SJCRH30 (cell line): ENCODE data around the gene CAP2. TPM values are rescaled to one million over a fixed set of nuclear protein-coding genes. Genes with fewer than 3 reads are reported as not detected.
A peak's percentile ranks its signal among the peaks of the same experiment; 100 is the strongest.
"Not testable (repeated sequence)": the region's sequence is repeated elsewhere in the genome, so short reads cannot be mapped to it uniquely, and the experiment has no call there.

Experiments
- DNase-seq, 2 experiments: peaks; one replicate each; pipeline ENCODE4 v3.0.0-alpha.2; 2015 to 2020
- H3K27ac ChIP-seq: fragments of 250-450 bp; sonication (Bioruptor Pico); 2 replicates; pipeline ENCODE4 v1.5.1; 2020; ENCODE audit warnings: mild to moderate bottlenecking, moderate library complexity
- H3K27me3 ChIP-seq: fragments of 250-450 bp; sonication (Bioruptor Pico); 2 replicates; pipeline ENCODE4 v1.5.1; 2020; ENCODE audit warnings: mild to moderate bottlenecking, moderate library complexity
- H3K36me3 ChIP-seq: fragments of 250-450 bp; sonication (Bioruptor Pico); 2 replicates; pipeline ENCODE4 v1.5.1; 2020; ENCODE audit warnings: mild to moderate bottlenecking, moderate library complexity
- H3K4me1 ChIP-seq: fragments of 250-450 bp; sonication (Bioruptor Pico); 2 replicates; pipeline ENCODE4 v1.5.1; 2020; ENCODE audit warnings: mild to moderate bottlenecking, moderate library complexity
- H3K4me3 ChIP-seq: fragments of 250-450 bp; sonication (Bioruptor Pico); 2 replicates; pipeline ENCODE4 v1.5.1; 2020; ENCODE audit warnings: mild to moderate bottlenecking, moderate library complexity
- H3K9me3 ChIP-seq: fragments of 250-450 bp; sonication (Bioruptor Pico); replicated peaks from 2 replicates; pipeline ENCODE4 v1.5.1; 2020; ENCODE audit warnings: mild to moderate bottlenecking, moderate library complexity
- total RNA-seq: library from RNA; depleted of rRNA; stranded (reverse); fragments of >200 nt; shearing (Covaris generic); gene quantifications from 2 replicates; pipeline ENCODE4 v1.2.3, GENCODE V29; 2014

CAP2 gene
- total RNA-seq, 1 experiment from 2014 or later, result 16.6 TPM

DNA sequence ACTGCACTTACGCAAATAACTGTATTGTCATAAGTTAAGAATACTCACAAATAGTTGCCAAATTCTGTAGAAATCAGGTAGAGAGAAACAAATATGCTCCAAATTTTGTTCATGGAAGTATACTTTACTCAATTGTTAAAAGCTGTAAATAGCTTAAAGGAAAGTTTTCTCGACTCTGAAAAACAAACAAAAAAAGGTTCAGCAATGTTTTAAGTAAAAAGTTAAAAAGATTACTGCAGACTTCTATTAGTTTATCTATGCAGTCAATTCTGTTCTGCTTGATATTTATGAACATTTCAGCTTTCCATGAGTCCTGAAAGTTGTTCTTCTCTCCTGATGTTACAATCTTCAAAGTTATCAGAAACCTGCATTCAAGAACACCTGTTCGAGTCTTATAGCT, 169.2 kb downstream of the CAP2 start:
- H3K27ac ChIP-seq, result no peak overlapping the region
- DNase-seq, result no peak
- H3K36me3 ChIP-seq, result no peaks in the 10 kb centered on the region
- H3K4me1 ChIP-seq, result no peaks in the 10 kb centered on the region
- H3K9me3 ChIP-seq, result no peaks in the 10 kb centered on the region
- H3K4me3 ChIP-seq, result no peak overlapping the region
- no peaks in the 10 kb centered on the region for H3K27me3 ChIP-seq

DNA sequence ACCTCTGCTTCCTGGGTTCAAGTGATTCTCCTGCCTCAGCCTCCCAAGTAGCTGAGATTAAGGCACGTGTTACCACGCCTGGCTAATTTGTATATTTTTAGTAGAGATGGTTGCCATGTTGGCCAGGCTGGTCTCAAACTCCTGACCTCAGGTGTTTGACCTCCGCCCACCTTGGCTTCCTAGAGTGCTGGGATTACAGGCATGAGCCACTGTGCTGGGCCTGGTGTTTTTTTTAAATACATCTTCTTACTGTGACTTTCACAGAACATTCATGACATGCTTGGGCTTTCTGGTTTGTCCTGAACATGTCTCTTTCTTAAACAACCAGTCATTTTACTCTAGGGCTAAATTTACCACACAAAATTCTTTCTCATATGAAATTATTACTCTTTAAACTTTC, 172.0 kb downstream of the CAP2 start:
- Histone ChIP-seq H3K9me3 (no peaks in the 10 kb centered on the region), H3K4me1 (no peaks in the 10 kb centered on the region), H3K36me3 (no peaks in the 10 kb centered on the region), H3K27me3 (no peaks in the 10 kb centered on the region), H3K27ac (no peak overlapping the region), H3K4me3 (no peak overlapping the region)
- DNase-seq, result no peak

DNA sequence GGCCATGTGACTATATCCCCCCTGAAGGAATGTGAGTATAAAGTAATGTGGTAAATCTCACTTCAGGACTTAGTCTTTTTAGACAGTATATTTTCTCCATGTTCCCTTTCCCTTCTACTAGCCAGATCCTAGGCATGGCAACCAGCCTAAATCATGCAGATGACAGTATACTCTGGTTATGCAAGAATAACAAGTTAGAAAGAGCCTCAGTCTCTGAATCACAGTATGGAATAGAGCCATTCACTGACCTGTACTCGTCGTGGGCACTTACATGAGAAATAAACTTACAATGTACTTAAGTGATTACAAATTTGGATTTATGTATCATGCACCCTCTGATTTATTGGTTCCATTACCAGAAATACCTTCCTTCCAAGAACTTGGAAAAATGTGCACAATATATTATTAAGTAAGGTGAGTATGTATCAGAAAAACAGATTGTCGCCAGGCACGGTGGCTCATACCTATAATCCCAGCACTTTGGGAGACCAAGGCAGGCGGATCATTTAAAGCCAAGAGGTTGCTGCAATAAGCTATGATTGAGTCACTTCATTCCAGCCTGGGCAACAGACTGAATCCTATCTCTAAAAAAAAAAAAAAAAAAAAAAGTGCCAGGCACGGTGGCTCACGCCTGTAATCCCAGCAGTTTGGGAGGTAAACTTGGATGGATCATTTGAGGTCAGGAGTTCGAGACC, 181.6 kb downstream of the CAP2 start:
- DNase-seq, result no peak
- Histone ChIP-seq H3K27me3 (no peaks in the 10 kb centered on the region), H3K27ac (no peak overlapping the region), H3K9me3 (no peaks in the 10 kb centered on the region), H3K36me3 (no peaks in the 10 kb centered on the region), H3K4me3 (no peak overlapping the region), H3K4me1 (no peaks in the 10 kb centered on the region)

DNA sequence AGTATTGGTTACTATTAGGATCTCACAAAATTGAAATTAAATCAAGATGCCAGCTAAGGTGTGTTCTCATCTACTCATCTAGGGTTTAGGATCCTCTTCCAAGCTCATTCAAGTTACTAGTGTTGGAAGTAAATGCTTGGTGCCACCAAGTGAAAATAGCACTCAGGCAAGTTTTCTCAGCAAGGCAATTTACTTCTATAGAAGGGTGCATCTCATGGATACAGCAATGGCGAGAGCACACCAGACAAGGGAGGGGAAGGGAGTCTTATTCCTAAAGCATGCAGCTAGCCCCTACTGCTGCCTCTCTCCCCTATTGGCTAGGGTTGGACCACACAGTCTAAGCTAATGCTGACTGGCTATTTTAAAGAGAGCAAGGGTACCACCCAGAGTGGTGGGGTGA, 183.7 kb downstream of the CAP2 start:
- Histone ChIP-seq H3K4me1 (no peaks in the 10 kb centered on the region), H3K36me3 (no peaks in the 10 kb centered on the region), H3K9me3 (no peaks in the 10 kb centered on the region), H3K4me3 (no peak overlapping the region), H3K27me3 (no peaks in the 10 kb centered on the region), H3K27ac (no peak overlapping the region)
- no peak for DNase-seq

DNA sequence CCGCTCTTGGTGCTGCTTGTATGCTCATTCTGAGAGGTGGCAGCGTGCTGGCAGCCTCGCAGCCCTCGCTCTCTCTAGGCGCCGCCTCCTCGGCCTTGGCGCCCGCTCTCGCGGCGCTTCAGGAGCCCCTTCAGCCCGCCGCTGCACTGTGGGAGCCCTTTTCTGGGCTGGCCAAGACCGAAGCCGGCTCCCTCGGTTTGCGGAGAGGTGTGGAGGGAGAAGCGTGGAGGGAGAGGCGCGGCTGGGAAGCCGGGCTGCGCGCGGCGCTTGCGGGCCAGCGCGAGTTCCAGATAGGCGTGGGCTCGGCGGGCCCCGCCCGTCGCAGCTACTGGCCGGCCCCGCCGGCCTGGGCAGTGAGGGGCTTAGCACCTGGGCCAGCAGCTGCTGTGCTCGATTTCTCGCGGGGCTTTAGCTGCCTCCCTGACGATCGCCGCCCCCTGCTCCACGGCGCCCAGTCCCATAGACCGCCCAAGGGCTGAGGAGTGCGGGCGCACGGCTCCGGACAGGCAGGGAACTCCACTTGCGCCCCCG, 187.2 kb downstream of the CAP2 start:
- no peak for DNase-seq

DNA sequence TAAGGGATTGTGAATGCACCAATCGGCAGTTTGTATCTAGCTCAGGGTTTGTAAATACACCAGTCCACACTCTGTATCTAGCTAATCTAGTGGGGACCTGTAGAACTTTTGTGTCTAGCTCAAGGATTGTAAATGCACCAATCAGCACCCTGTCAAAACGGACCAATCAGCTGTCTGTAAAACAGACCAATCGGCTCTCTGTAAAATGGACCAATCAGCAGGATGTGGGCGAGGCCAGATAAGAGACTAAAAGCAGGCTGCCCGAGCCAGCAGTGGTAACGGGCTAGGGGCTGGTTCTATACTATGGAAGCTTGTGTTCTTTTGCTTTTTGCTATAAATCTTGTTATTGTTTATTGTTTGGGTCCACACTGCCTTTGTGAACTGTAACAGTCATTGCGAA, 187.9 kb downstream of the CAP2 start:
- H3K36me3 ChIP-seq, H3K9me3 ChIP-seq, DNase-seq, H3K4me1 ChIP-seq, H3K4me3 ChIP-seq, H3K27me3 ChIP-seq, H3K27ac ChIP-seq: not testable (repeated sequence)

More for the DNA sequence above, 187.2 kb downstream of the CAP2 start:
- H3K27me3 ChIP-seq, result no peaks in the 10 kb centered on the region
- no peak overlapping the region for H3K4me3 ChIP-seq
- peaks cover 4% of the 10 kb centered on the region; the same call in 1 of the 2 replicates for H3K4me1 ChIP-seq
- no peaks in the 10 kb centered on the region for H3K9me3 ChIP-seq
- H3K36me3 ChIP-seq, result no peaks in the 10 kb centered on the region
- H3K27ac ChIP-seq, result no peak overlapping the region

DNA sequence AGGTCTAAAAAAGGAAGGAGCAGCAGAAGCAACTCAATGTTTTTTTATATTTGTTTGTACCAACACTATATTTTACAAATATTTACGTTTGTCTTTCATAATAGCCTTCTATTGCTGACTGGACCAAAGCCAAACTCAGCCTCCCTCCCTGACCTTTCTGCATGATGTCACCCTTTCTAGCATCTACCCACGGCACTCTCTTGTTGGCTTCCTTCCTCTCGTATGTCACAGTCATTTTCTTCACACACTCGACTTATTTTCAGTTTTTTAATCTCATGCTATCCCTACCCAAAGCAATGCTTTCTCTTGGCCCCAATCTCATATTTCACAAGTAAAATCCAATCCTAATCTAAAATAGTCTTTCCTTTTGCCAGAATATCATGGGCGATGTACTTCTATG, 190.4 kb downstream of the CAP2 start:
- Histone ChIP-seq H3K9me3 (no peaks in the 10 kb centered on the region), H3K4me3 (peak overlapping the region; percentile 36), H3K4me1 (peaks cover 4% of the 10 kb centered on the region; the same call in 1 of the 2 replicates), H3K27me3 (no peaks in the 10 kb centered on the region), H3K27ac (peak overlapping the region; percentile 15; the same call in 1 of the 2 replicates), H3K36me3 (no peaks in the 10 kb centered on the region)
- DNase-seq, result peak; percentile 27 to 52

DNA sequence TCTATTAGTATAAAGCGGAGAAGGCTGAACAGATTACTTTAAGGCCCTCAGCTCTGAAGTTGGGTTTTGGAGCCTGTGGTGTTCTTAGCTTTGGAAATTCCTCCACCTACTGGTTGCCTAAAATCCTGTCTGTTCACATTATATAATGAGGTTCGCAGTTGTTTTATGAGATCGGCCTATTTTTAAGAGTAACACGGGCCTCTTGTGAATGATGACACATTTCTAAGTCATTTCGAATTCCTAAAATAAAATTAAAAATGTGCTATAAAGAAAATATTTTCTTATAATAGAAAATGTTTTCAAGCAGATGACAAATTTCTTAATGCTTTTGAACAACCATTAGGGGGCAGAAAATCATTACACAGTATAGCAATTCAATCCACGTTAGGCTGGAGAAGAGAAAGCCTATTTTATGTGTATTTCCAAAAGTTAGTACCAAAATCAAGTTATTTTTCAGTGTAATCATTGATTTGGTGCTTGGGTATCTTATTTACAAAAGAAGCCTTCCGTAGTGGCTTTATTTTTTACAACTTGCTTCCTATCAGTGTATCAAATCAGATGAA, 190.9 kb downstream of the CAP2 start:
- DNase-seq, result peak; percentile 45 to 84
- peak overlapping the region; percentile 15; the same call in 1 of the 2 replicates for H3K27ac ChIP-seq
- no peaks in the 10 kb centered on the region for H3K27me3 ChIP-seq
- no peaks in the 10 kb centered on the region for H3K36me3 ChIP-seq
- H3K4me3 ChIP-seq, result peak overlapping the region; percentile 36
- H3K9me3 ChIP-seq, result no peaks in the 10 kb centered on the region
- H3K4me1 ChIP-seq, result peaks cover 4% of the 10 kb centered on the region; the same call in 1 of the 2 replicates

DNA sequence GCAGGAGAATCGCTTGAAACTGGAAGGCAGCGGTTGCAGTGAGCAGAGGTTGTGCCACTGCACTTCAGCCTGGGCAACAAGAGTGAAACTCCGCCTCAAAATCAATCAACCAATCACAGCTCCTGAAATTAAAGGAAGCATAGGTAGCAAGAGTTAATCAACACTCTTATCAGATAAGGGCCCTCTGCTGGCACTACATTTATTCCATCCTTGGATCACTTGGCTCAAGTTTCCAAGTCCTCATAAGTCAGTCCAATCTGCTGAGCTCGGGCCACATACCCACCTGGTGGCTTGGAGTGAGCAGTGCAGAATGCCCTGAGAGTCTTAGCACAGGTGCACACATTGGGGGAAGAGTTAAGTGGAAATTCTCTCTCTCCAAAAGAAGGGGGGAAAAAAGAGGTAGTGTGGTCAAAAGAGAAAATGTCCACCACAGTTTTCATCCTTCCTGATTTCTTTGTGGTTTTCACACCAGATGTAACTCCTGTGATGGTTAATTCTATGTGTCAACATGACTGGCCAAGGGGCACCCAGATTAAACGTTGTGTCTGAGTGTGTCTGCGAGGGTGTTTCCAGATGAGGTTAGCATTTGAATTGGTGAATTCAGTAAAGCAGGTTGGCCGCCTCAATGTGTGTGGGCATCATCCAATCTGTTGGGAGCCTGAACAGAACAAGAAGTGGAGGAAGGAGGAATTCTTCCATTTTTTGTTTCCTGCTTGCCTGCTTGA, 192.5 kb downstream of the CAP2 start:
- H3K36me3 ChIP-seq, result no peaks in the 10 kb centered on the region
- no peaks in the 10 kb centered on the region for H3K9me3 ChIP-seq
- H3K27me3 ChIP-seq, result no peaks in the 10 kb centered on the region
- DNase-seq, result peak in 1 of 2 experiments; percentile 23
- H3K4me3 ChIP-seq, result no peak overlapping the region
- peaks cover 4% of the 10 kb centered on the region; the same call in 1 of the 2 replicates for H3K4me1 ChIP-seq
- H3K27ac ChIP-seq, result no peak overlapping the region

DNA sequence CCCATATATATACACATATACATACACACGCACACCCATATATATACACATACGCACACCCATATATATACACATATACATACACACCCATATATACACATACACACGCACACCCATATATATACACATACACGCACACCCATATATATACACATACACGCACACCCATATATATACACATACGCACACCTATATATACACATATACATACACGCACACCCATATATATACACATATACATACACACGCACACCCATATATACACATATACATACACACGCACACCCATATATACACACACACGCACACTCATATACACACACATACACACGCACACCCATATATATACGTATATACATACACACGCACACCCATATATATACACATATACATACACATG, 193.2 kb downstream of the CAP2 start:
- not testable (repeated sequence) for H3K27me3 ChIP-seq, H3K4me1 ChIP-seq, H3K9me3 ChIP-seq, H3K36me3 ChIP-seq, H3K4me3 ChIP-seq, DNase-seq, H3K27ac ChIP-seq

DNA sequence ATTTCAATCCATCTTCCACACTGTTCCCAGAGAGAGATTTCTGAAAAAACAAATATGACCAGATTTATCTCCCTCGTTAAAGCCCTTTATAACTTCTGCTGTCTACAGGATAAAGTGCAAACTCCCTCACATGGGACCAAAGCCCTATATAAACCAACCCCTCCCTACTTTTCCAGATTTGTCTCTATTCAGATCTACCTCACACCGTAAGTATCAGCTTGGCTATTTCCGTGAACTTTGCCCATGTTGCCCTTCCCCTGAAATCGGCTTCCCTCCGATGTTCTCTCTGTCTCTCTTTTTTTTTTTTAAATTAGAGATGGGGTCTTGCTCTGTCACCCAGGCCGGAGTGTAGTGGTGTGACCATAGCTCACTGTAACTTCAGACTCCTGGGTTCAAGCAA, 194.6 kb downstream of the CAP2 start:
- Histone ChIP-seq H3K27me3 (no peaks in the 10 kb centered on the region), H3K27ac (no peak overlapping the region), H3K4me3 (no peak overlapping the region), H3K36me3 (no peaks in the 10 kb centered on the region), H3K4me1 (peaks cover 2% of the 10 kb centered on the region; the same call in 1 of the 2 replicates), H3K9me3 (no peaks in the 10 kb centered on the region)
- no peak for DNase-seq

DNA sequence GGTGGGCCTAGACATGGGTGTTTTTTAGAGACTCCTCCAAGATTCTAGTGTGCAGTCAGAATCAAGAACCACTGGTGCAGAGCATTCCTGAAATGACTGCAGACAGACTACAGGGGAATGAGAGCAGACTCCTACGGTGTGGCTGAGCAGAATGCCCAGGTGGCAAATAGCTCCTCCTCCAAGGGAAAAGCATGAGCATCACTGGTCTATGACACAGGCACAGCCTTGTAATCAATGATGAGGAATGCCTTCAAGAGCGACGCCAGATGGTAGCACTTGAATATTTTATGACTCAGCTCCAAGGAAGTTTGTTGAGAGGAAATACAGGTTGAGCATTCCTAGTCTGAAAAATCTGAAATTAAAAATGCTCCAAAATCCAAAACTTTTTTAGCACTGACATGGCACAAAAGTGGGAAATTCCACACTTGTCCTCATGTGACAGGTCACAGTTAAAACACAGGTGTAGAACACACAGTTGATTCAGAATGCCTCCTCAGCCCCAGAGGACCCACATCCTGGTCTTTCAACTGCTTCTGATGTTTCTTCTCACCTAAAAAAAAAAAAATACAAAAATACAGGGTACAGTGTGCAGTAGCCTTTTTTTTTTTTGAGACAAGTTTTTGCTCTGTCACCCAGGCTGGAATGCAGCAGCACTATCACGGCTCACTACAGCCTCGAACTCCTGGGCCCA, 196.2 kb downstream of the CAP2 start:
- peak in 1 of 2 experiments; percentile 26 for DNase-seq
- no peak overlapping the region for H3K4me3 ChIP-seq
- no peaks in the 10 kb centered on the region for H3K36me3 ChIP-seq
- H3K27ac ChIP-seq, result no peak overlapping the region
- no peaks in the 10 kb centered on the region for H3K4me1 ChIP-seq
- no peaks in the 10 kb centered on the region for H3K9me3 ChIP-seq
- H3K27me3 ChIP-seq, result no peaks in the 10 kb centered on the region

DNA sequence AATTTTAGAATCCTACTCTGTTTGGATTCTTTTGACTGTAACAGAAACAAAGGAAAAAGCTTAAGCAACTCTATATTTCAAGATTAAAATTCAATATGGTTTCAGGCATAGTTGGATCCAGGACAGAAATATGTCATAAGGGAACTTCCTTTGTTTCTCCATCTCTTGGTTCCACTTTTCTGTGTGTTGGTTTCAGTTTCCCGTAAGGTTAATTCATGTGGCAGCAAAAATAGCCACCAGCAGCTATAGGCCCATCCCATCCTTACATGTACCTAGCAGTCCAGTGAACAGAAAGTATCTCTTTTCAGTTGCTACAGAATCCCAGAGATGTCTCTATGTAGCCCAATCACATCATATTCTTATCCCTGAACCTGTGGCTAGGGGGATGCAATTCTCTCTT, 197.9 kb downstream of the CAP2 start:
- Histone ChIP-seq H3K9me3 (no peaks in the 10 kb centered on the region), H3K4me3 (no peak overlapping the region), H3K27ac (no peak overlapping the region), H3K27me3 (no peaks in the 10 kb centered on the region), H3K36me3 (no peaks in the 10 kb centered on the region), H3K4me1 (no peaks in the 10 kb centered on the region)
- no peak for DNase-seq

DNA sequence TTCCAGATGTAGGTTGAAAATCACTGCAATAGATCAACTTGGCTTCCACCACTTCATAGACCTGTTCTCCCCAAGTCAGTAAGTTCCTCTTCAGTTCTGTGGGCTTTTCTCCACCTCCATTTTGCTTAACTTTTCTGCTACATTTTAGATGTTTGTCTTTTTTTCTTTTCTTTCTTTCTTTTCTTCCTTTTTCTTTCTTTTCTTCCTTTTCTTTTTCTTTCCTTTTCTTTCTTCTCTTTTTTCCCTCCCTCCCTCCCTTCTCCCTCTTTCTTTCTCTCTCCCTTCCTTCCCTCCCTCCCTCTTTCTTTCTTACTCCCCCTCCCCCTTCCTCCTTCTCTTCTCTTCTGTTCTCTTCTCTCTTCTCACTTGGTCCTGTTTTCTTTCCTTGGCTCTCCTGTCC, 199.9 kb downstream of the CAP2 start:
- H3K9me3 ChIP-seq, result no peaks in the 10 kb centered on the region
- no peaks in the 10 kb centered on the region for H3K27me3 ChIP-seq
- DNase-seq, result no peak
- H3K4me1 ChIP-seq, result no peaks in the 10 kb centered on the region
- no peak overlapping the region for H3K4me3 ChIP-seq
- no peak overlapping the region for H3K27ac ChIP-seq
- H3K36me3 ChIP-seq, result no peaks in the 10 kb centered on the region

DNA sequence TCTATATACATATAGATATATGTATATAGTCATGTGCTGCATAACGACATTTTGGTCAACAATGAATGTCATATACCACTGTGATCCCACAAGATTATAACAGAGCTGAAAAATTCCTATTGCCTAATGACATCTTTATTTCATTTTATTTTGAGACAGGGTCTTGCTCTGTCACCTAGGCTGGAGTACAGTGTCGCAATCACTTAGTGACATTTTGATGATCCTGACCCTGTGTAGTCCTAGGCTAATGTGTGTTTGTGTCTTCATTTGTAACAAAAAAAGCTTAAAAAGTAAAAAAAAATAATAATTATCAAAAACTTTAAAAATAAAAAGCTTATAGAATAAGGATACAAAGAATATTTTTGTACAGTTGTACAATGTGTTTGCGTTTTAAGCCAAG, 202.7 kb downstream of the CAP2 start:
- Histone ChIP-seq H3K4me1 (no peaks in the 10 kb centered on the region), H3K36me3 (no peaks in the 10 kb centered on the region), H3K9me3 (no peaks in the 10 kb centered on the region), H3K4me3 (no peak overlapping the region), H3K27me3 (no peaks in the 10 kb centered on the region), H3K27ac (no peak overlapping the region)
- DNase-seq, result no peak
